Measurements from ENCODE around the gene ENTPD1.
"Not testable (repeated sequence)": the region's sequence is repeated elsewhere in the genome, so short reads cannot be mapped to it uniquely, and the experiment has no call there.

GRCh38 chr10:95808705-95809308 lies 52.8 kb downstream of the ENTPD1 start:
- not testable (repeated sequence) for TF ChIP-seq CTCF (IDR thresholded peaks at IDR 0.05; ENCODE audit: borderline replicate concordance, extremely low read depth, low read length, poor library complexity, severe bottlenecking); EZH2 (IDR thresholded peaks at IDR 0.05; ENCODE audit: borderline replicate concordance, low read depth, low read length, severe bottlenecking)
